H1 (cell line): Measurements from ENCODE around the gene UVSSA. TPM values are rescaled to one million over a fixed set of nuclear protein-coding genes. Genes with fewer than 3 reads are reported as not detected.
A peak's percentile ranks its signal among the peaks of the same experiment; 100 is the strongest.

ENCODE experiments used
- CTCF ChIA-PET: fragments of 300-600 bp; sonication (Branson Sonifier 250); formaldehyde crosslinking; loops from one replicate; lab custom pipeline; 2021; ENCODE audit not compliant: partially characterized antibody; lab: Charles Lee
- POLR2A ChIA-PET: fragments of 300-600 bp; sonication (Branson Sonifier 250); formaldehyde crosslinking; loops from one replicate; lab custom pipeline; 2021; ENCODE audit warnings: inconsistent platforms; ENCODE audit not compliant: partially characterized antibody; lab: Charles Lee
- DNase-seq, 2 experiments: peaks; one replicate each; pipeline versions ENCODE4 v3.0.0 to v3.0.0-alpha.2; 2010 to 2022; ENCODE audit warnings: low spot score in 2 of 2, low read depth in 1 of 2, mixed read lengths in 1 of 2
- FAIRE-seq: peaks from 2 replicates; lab custom pipeline; 2011; peaks lifted over from hg19 to GRCh38; lab: Jason Lieb, UNC
- H2AFZ ChIP-seq: 2 replicates; pipeline ENCODE4 v1.8.1; 2012; ENCODE audit warnings: low read length, inconsistent platforms
- H2AK5ac ChIP-seq: 2 replicates; pipeline ENCODE4 v1.6.1; 2013; ENCODE audit warnings: low read depth, low read length
- H2BK120ac ChIP-seq: replicated peaks from 2 replicates; pipeline ENCODE3; 2013; ENCODE audit warnings: low read depth, low read length, inconsistent platforms
- H2BK12ac ChIP-seq: 2 replicates; pipeline ENCODE4 v1.6.1; 2013; ENCODE audit warnings: low read depth, low read length
- H2BK15ac ChIP-seq: 2 replicates; pipeline ENCODE4 v1.6.1; 2013; ENCODE audit warnings: low read length
- H2BK20ac ChIP-seq: 2 replicates; pipeline ENCODE4 v1.6.1; 2013; ENCODE audit warnings: low read length
- H2BK5ac ChIP-seq: 2 replicates; pipeline ENCODE4 v1.6.1; 2013; ENCODE audit warnings: low read depth, low read length
- H3K14ac ChIP-seq: 2 replicates; pipeline ENCODE4 v1.6.1; 2013; ENCODE audit warnings: inconsistent platforms; ENCODE audit not compliant: insufficient read length
- H3K18ac ChIP-seq: 2 replicates; pipeline ENCODE4 v1.6.1; 2013; ENCODE audit warnings: low read length; ENCODE audit errors: extremely low read depth
- H3K23ac ChIP-seq: 2 replicates; pipeline ENCODE4 v1.6.1; 2013; ENCODE audit warnings: inconsistent platforms; ENCODE audit not compliant: insufficient read length
- H3K23me2 ChIP-seq: 2 replicates; pipeline ENCODE4 v1.6.1; 2013; ENCODE audit warnings: low read depth, low read length
- H3K27ac ChIP-seq: 2 replicates; pipeline ENCODE4 v1.6.1; 2011; ENCODE audit warnings: low read depth, low read length, inconsistent platforms
- H3K27me3 ChIP-seq, 4 experiments: replicated peaks in 1 of 4; 1 replicate in 1 of 4; 2 replicates in 3 of 4; pipeline versions ENCODE4 v1.6.1 to v1.8.1; 2011 to 2013; ENCODE audit warnings: low read length in 3 of 4, mild to moderate bottlenecking in 3 of 4, inconsistent platforms in 2 of 4, mixed read lengths in 2 of 4, moderate library complexity in 1 of 4; ENCODE audit not compliant: control insufficient read depth in 3 of 4, insufficient read depth in 3 of 4; ENCODE audit errors: extremely low read depth in 1 of 4
- H3K36me3 ChIP-seq, 4 experiments: 2 replicates each; pipeline versions ENCODE4 v1.6.1 to v1.8.1; 2011 to 2013; ENCODE audit warnings: mild to moderate bottlenecking in 4 of 4, low read length in 3 of 4, moderate library complexity in 2 of 4, control low read depth in 1 of 4, inconsistent platforms in 1 of 4; ENCODE audit not compliant: insufficient read depth in 4 of 4, control insufficient read depth in 2 of 4
- H3K4ac ChIP-seq: replicated peaks from 2 replicates; pipeline ENCODE3; 2013; ENCODE audit warnings: low read length, low read depth, mixed read lengths, inconsistent platforms; ENCODE audit not compliant: insufficient read length
- H3K4me1 ChIP-seq, 4 experiments: replicated peaks in 1 of 4; 1 replicate in 1 of 4; 2 replicates in 3 of 4; pipeline versions ENCODE4 v1.6.1 to v1.8.1; 2011 to 2013; ENCODE audit warnings: low read length in 3 of 4, inconsistent platforms in 2 of 4, mixed read lengths in 1 of 4; ENCODE audit not compliant: insufficient read depth in 4 of 4, control insufficient read depth in 3 of 4
- H3K4me2 ChIP-seq, 2 experiments: 2 replicates each; pipeline versions ENCODE4 v1.6.1 to v1.8.1; 2011 to 2013; ENCODE audit warnings: low read depth in 2 of 2, low read length in 2 of 2, control low read depth in 1 of 2, inconsistent platforms in 1 of 2, mild to moderate bottlenecking in 1 of 2; ENCODE audit not compliant: insufficient read depth in 1 of 2
- H3K4me3 ChIP-seq, 4 experiments: fragments of 200-600, 300-600 bp in 1 of 4; sonication (generic), shearing (Covaris generic), sonication (Bioruptor Twin) in 1 of 4; 2 replicates each; pipeline versions ENCODE4 v1.5.1 to v1.8.1; 2011 to 2016; ENCODE audit warnings: low read length in 4 of 4, low read depth in 3 of 4, control low read depth in 2 of 4, inconsistent platforms in 2 of 4, mild to moderate bottlenecking in 2 of 4, mixed read lengths in 1 of 4, moderate library complexity in 1 of 4; ENCODE audit not compliant: insufficient read depth in 2 of 4; ENCODE audit errors: extremely low read depth in 1 of 4
- H3K56ac ChIP-seq: replicated peaks from 2 replicates; pipeline ENCODE3; 2013; ENCODE audit warnings: low read depth, mild to moderate bottlenecking, mixed read lengths, low read length, inconsistent platforms; ENCODE audit not compliant: insufficient read length
- H3K79me1 ChIP-seq: 2 replicates; pipeline ENCODE4 v1.6.1; 2013; ENCODE audit warnings: low read depth, low read length, control low read depth
- H3K79me2 ChIP-seq, 2 experiments: 2 replicates each; pipeline versions ENCODE4 v1.6.1 to v1.8.1; 2012 to 2013; ENCODE audit warnings: low read length in 2 of 2, mild to moderate bottlenecking in 2 of 2, inconsistent platforms in 1 of 2; ENCODE audit not compliant: insufficient read depth in 2 of 2, control insufficient read depth in 1 of 2
- H3K9ac ChIP-seq, 4 experiments: replicated peaks in 1 of 4; 1 replicate in 1 of 4; 2 replicates in 3 of 4; pipeline versions ENCODE4 v1.6.1 to v1.8.1; 2011 to 2013; ENCODE audit warnings: low read depth in 3 of 4, low read length in 3 of 4, control low read depth in 2 of 4, mild to moderate bottlenecking in 2 of 4, moderate library complexity in 2 of 4, inconsistent platforms in 1 of 4; ENCODE audit errors: extremely low read depth in 1 of 4
- H3K9me3 ChIP-seq, 2 experiments: 2 replicates each; pipeline versions ENCODE4 v1.6.1 to v1.8.1; 2012 to 2013; ENCODE audit warnings: mild to moderate bottlenecking in 2 of 2, moderate library complexity in 2 of 2, control low read depth in 1 of 2, inconsistent platforms in 1 of 2, low read depth in 1 of 2, low read length in 1 of 2, mixed read lengths in 1 of 2; ENCODE audit not compliant: insufficient read depth in 2 of 2
- H4K20me1 ChIP-seq, 2 experiments: replicated peaks in 1 of 2; 2 replicates each; pipeline versions ENCODE3 to v1.8.1; 2011 to 2013; ENCODE audit warnings: inconsistent platforms in 2 of 2, low read length in 2 of 2, mild to moderate bottlenecking in 1 of 2; ENCODE audit not compliant: insufficient read depth in 2 of 2, control insufficient read depth in 1 of 2
- H4K5ac ChIP-seq: 2 replicates; pipeline ENCODE4 v1.6.1; 2013; ENCODE audit warnings: low read length, low read depth, mixed read lengths, inconsistent platforms; ENCODE audit not compliant: insufficient read length
- H4K8ac ChIP-seq: 2 replicates; pipeline ENCODE4 v1.8.0; 2013; ENCODE audit warnings: mild to moderate bottlenecking, moderate library complexity, low read length, inconsistent platforms; ENCODE audit not compliant: insufficient read depth; ENCODE audit errors: extremely low read depth
- H4K91ac ChIP-seq: replicated peaks from 2 replicates; pipeline ENCODE3; 2013; ENCODE audit warnings: low read length, mixed read lengths, inconsistent platforms; ENCODE audit not compliant: insufficient read length
- EZH2 ChIP-seq: fragments of 200-600 bp; sonication (generic); IDR thresholded peaks from 2 replicates; pipeline ENCODE4 v1.7.1; 2012; ENCODE audit warnings: low read depth, mild to moderate bottlenecking, moderate library complexity, low read length, inconsistent platforms; ENCODE audit not compliant: severe bottlenecking
- MAFK ChIP-seq: IDR thresholded peaks from 2 replicates; pipeline ENCODE4 v1.6.1; 2012; ENCODE audit warnings: low read depth, mild to moderate bottlenecking, improper control_type of control experiment, low read length
- SIRT6 ChIP-seq: IDR thresholded peaks from one replicate; pipeline ENCODE4 v1.7.1; 2012; ENCODE audit warnings: low read length, inconsistent platforms
- SIX5 ChIP-seq: IDR thresholded peaks from 2 replicates; pipeline ENCODE4 v1.6.1; 2011; ENCODE audit warnings: mild to moderate bottlenecking, low read depth, low read length
- SP4 ChIP-seq: IDR thresholded peaks from 2 replicates; pipeline ENCODE4 v1.6.1; 2012; ENCODE audit warnings: low read length, inconsistent platforms
- ZNF274 ChIP-seq: IDR thresholded peaks from 2 replicates; pipeline ENCODE4 v1.7.0; 2012; ENCODE audit warnings: low read length, borderline replicate concordance; ENCODE audit errors: extremely low read depth
- WGBS, 2 experiments: shearing (Covaris generic) in 1 of 2; methylation state at CpG; one replicate each; pipeline versions ENCODE4 v1.1.6 to v1.1.7; 2013 to 2015; ENCODE audit warnings: low lambda C conversion rate in 2 of 2, mixed read lengths in 2 of 2, inconsistent platforms in 1 of 2, low coverage in 1 of 2, missing lambda C conversion rate in 1 of 2; ENCODE audit not compliant: insufficient replicate concordance in 2 of 2, insufficient coverage in 1 of 2, insufficient read length in 1 of 2; ENCODE audit errors: extremely low coverage in 1 of 2, missing lambda C conversion rate in 1 of 2; 5-methylcytosine and 5-hydroxymethylcytosine counted together
- polyA plus RNA-seq, 7 experiments: library from polyadenylated mRNA; depleted of rRNA in 3 of 7; stranded (reverse) in 5 of 7; unstranded in 2 of 7; fragments of >200 nt in 5 of 7; fragments of 200-250 nt in 2 of 7; gene quantifications; 1 replicate in 5 of 7; 2 replicates in 1 of 7; 4 replicates in 1 of 7; pipeline versions ENCODE4 v1.2.1 to v1.2.3, GENCODE V29; 2011 to 2013; ENCODE audit warnings: missing spikeins in 2 of 7, mixed read lengths in 2 of 7
- total RNA-seq: library from RNA; stranded (reverse); fragmentation: NEBNext Ultra II Directional; extraction: Animal tissue kit (Norgen Biotek cat#: 25700); gene quantifications from 2 replicates; pipeline ENCODE4 v1.2.1, GENCODE V29; 2021
- TF ChIP-seq, protein P1 (sequence below): IDR thresholded peaks from 2 replicates; pipeline ENCODE4 v1.6.1; 2012; ENCODE audit warnings: inconsistent platforms
- TF ChIP-seq, protein P2 (sequence below), 3 experiments: IDR thresholded peaks; 1 replicate in 2 of 3; 2 replicates in 1 of 3; pipeline versions ENCODE4 v1.5.1 to v1.6.1; 2011; ENCODE audit warnings: low read length in 3 of 3, mild to moderate bottlenecking in 3 of 3, inconsistent platforms in 2 of 3, low read depth in 1 of 3, moderate library complexity in 1 of 3; ENCODE audit not compliant: insufficient read depth in 1 of 3; ENCODE audit errors: control extremely low read depth in 1 of 3

Gene UVSSA
- total and polyA plus RNA-seq, 2 of the 8 experiments (the other 6 are each of a cell fraction or from before 2014, with no cell fraction given) = 14.5 to 19.4 TPM

DNA sequence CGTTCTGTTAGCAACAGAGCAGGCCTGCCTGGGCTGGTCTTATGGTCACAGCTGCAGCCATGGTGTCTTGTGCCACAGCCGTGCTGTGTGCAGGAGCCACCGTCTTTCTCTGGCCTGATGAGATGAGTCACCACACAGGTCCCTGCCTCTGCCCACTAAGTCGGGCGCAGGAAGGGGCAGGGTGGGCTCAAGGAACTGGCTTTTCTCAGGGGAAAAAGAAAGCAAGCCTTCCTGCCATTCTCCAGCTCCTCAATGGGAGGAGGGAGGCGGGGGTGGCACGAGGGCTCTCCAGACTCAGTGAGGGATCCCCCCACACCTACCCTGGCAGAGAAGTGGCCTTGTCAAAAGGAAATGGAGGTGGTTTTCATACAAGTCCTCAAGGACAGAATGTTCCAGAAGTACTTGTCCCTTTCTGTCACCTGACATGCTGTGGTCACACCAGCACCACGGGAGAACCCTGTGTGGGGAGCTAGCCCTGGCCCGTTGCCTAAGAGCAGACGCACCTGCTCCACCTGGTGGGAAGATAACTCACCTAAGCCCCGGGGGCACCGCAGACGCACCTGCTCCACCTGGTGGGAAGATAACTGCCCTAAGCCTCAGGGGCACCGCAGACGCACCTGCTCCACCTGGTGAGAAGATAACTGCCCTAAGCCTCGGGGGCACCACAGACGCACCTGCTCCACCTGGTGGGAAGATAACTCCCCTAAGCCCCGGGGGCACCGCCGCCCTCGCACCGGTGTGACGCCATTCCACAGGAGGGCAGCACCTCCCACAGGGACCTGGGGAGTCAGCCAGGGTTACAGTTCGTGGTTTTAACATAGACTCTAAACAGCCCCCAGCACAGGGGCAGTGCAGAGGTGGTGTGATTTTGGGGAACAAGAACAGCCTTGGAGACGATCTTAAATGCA, 18.5 kb downstream of the UVSSA start:
- Histone ChIP-seq H3K56ac (no peak overlapping the region), H3K4me3 (no peak overlapping the region), H3K23me2 (no peaks in the 10 kb centered on the region), H3K4me1 (peaks cover 0 to 2% (median 0%) of the 10 kb centered on the region in 4 experiments; a peak in 1 of 7 replicates), H2BK20ac (no peak overlapping the region), H2AK5ac (no peak overlapping the region), H4K91ac (no peak overlapping the region), H3K79me2 (no peaks in the 10 kb centered on the region), H3K23ac (no peak overlapping the region), H2AFZ (no peak overlapping the region), H3K9ac (no peak overlapping the region), H3K27ac (no peak overlapping the region), H3K27me3 (no peaks in the 10 kb centered on the region), H2BK12ac (no peak overlapping the region), H3K79me1 (no peaks in the 10 kb centered on the region; the same call in 1 of the 2 replicates), H4K20me1 (peaks cover 0 to 12% of the 10 kb centered on the region in 2 experiments), H4K5ac (no peak overlapping the region), H2BK15ac (no peak overlapping the region), H3K18ac (no peak overlapping the region), H3K4me2 (no peak overlapping the region), H2BK5ac (no peak overlapping the region), H4K8ac (peak overlapping the region; percentile 83; the same call in 1 of the 2 replicates), H3K36me3 (no peaks in the 10 kb centered on the region), H3K9me3 (no peaks in the 10 kb centered on the region), H2BK120ac (no peak overlapping the region), H3K4ac (no peak overlapping the region), H3K14ac (no peak overlapping the region)
- CTCF ChIA-PET = interaction anchor here (0.6 to 4.1 kb wide), 12 partner anchors 9 to 298 kb away, joined by 3 to 58 read pairs (median 4); no protein-coding TSS in a partner anchor
- DNase-seq = no peak
- POLR2A ChIA-PET = interaction anchor here (0.7 to 3.2 kb wide), 4 partner anchors 10 to 407 kb away, joined by 3 to 7 read pairs (median 4); no protein-coding TSS in a partner anchor
- WGBS, 2 experiments = 88% methylated on average over 25 of the region's 25 CpGs; no CpG with 5 or more reads in 1 of the 2 experiments
- no peak for FAIRE-seq
- TF ChIP-seq EZH2 (no peak), SIRT6 (no peak), ZNF274 (no peak), SP4 (no peak), MAFK (no peak), SIX5 (no peak)
- TF ChIP-seq, protein P1, sequence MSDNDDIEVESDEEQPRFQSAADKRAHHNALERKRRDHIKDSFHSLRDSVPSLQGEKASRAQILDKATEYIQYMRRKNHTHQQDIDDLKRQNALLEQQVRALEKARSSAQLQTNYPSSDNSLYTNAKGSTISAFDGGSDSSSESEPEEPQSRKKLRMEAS = peak; percentile 50; the same call in 1 of the 2 replicates
- TF ChIP-seq, protein P2, sequence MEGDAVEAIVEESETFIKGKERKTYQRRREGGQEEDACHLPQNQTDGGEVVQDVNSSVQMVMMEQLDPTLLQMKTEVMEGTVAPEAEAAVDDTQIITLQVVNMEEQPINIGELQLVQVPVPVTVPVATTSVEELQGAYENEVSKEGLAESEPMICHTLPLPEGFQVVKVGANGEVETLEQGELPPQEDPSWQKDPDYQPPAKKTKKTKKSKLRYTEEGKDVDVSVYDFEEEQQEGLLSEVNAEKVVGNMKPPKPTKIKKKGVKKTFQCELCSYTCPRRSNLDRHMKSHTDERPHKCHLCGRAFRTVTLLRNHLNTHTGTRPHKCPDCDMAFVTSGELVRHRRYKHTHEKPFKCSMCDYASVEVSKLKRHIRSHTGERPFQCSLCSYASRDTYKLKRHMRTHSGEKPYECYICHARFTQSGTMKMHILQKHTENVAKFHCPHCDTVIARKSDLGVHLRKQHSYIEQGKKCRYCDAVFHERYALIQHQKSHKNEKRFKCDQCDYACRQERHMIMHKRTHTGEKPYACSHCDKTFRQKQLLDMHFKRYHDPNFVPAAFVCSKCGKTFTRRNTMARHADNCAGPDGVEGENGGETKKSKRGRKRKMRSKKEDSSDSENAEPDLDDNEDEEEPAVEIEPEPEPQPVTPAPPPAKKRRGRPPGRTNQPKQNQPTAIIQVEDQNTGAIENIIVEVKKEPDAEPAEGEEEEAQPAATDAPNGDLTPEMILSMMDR (IDR thresholded peaks at IDR 0.05; ENCODE audit: control extremely low read depth in 1 of 3, insufficient read depth in 1 of 3, low read depth in 1 of 3, low read length in 3 of 3) = peak in 2 of 3 experiments; percentile 46 to 59; a peak in 3 of 4 replicates
